Stimulated activated naive CD4-positive, alpha-beta T cell treated with Interleukin-2 at 50 U/mL for 16 hours (primary cell): Measurements from ENCODE around the gene CHPF.

Experiments used
- DNase-seq: peaks from one replicate; lab custom pipeline; 2025; lab: John Stamatoyannopoulos, UW

Gene CHPF

GRCh38 chr2:219543596-219544358, at the start of gene CHPF, which contains the start of gene TMEM198:
Gene CHPF, minus strand, starts transcription at chr2:219543809. Its CDS starts 271 bp downstream, at chr2:219543538.
Gene TMEM198, plus strand, starts transcription at chr2:219544028. Its CDS starts 700 bp downstream, at chr2:219544728.
- peak; percentile 94 for DNase-seq

- no peak for DNase-seq
Observed at GRCh38 chr2:219593154-219593553, 49.5 kb upstream of the CHPF start.

DNA sequence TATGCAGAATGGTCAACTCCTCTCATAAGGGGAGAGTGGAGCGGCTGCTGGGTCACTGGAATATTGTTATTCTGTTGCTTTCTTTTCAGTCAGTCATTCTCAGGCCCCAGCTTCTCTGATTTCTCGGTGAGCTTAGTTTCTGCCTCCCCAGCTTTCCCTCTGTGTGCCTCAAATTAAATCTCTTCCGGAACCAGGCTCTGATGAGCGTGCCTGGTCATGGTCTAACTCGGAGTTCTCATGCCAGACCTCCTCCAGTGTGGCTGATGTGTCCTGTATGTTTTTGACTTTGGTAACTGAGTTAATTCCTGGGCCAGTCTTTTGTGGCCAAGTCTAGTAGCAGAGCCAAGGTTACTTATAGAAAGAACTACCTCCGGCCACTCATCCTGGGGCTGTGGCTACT, 49.1 kb upstream of the CHPF start:
- no peak for DNase-seq

DNA sequence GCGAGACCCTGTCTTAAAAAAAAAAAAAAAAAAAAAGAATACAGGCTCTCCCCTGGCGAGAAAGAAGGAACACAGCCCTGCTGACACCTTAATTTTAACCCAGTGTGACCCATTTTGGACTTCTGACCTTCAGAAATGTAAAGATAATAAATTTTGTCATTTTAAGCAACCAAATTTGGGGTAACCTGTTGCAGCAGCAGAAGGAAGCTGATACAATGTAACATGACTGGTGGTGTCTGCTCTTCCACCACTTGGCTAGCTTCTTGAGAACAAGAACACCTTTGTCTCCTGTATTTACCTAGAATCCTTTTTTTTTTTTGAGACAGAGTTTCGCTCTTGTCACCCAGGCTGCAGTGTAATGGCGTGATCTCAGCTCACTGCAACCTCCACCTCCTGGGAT, 47.5 kb upstream of the CHPF start:
- DNase-seq: no peak

- DNase-seq: no peak
Observed at GRCh38 chr2:219581346-219581745, 37.7 kb upstream of the CHPF start.

DNA sequence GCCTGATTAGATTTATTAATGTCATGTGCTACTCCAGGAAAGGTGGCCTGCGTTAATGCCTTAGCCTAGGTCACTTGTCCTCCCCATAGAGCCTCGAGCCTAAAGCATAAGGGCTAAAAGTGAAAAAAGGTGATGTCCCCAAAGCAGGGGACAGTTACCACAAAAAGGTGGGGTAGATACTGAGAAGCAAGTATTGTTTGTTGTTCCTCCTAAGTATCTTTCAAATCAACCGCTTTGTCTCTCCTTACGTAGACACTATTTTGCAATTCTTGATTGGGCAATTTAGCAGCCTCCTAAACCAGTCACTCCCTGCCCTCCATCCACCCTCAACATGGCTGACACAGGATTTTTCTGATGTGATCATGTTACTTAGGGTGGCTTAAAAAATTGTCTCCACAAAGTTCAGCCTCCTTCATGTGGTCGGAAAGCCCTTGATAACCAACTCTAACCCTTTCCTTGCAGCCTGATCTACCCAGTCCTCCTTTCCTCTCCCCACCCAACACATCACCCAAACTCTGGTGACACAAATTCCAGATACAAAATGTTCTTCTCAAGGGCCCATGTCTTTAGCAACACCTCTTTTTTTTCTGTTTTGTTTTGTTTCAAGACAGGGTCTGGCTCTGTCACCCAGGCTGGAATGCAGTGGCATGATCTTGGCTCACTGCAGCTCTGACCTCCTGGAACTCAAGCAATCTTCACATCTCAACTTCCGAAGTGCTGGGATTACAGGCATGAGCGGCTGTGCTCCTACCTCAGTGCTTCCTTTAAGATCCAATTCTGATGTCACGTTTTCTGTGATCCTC, 35.4 kb upstream of the CHPF start:
- DNase-seq: no peak

GRCh38 chr2:219576505-219577388, 33.1 kb upstream of the CHPF start:
- DNase-seq: no peak

DNA sequence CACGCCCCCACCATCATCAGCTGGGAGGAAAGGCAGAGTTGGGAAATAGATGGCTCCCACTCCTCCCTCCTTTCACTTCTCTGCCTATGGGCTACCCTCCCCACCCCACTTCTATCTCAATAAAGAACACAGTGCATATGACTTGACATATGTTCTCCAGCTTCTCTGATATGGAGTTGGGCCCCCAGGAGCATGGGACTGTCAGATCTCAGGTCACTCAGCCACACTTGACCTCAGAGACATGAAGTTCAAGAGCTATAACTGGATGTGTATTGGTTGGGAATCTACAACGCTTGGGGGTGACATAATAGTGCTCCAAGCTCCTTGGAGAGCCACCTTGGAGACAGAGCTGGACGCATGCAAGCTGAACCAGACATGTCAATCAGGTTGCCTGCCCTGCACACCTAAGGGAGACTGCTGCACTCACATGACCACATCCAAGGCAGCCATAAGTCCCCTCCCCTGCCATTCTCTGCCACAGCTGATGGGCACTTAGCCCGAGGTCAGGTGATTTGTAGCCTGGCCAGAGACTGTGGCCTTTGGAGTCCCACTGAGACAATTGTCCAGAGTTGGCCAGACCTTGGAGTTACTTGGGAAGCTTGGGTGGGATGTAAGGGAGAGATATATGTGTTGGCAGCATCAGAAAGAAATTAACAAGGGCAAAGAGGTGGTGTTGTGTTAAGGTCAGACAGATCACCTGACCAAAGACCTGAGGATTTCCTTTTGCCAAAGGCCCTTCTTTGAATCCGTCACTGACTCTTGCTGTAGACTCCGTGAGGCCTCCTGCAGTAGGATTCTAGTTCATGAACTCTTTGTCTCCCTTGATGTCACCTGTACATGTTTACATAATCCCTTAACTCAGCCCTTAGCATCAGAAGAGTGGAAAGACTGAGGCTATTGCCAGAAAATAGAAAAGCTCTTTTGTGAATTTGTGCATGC, 32.2 kb upstream of the CHPF start:
- no peak for DNase-seq

DNA sequence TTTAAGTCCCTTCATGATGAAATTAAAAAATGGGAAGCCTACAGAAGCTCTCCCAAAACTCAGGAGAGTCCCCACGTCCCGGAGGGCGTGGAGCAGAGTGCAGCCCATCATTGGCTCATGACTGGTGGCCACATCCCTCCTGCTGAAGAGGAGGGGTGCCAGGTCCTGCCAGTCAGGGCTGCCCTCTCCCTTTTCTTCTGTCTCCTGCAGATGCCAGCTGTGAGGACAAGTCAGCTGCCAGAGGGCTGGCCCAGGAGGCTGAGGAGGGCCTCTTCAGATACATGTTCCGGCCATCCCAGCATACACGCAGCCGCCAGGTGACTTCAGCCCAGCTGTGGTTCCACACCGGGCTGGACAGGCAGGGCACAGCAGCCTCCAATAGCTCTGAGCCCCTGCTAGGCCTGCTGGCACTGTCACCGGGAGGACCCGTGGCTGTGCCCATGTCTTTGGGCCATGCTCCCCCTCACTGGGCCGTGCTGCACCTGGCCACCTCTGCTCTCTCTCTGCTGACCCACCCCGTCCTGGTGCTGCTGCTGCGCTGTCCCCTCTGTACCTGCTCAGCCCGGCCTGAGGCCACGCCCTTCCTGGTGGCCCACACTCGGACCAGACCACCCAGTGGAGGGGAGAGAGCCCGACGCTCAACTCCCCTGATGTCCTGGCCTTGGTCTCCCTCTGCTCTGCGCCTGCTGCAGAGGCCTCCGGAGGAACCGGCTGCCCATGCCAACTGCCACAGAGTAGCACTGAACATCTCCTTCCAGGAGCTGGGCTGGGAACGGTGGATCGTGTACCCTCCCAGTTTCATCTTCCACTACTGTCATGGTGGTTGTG, 31.1 kb upstream of the CHPF start:
- DNase-seq: no peak

DNA sequence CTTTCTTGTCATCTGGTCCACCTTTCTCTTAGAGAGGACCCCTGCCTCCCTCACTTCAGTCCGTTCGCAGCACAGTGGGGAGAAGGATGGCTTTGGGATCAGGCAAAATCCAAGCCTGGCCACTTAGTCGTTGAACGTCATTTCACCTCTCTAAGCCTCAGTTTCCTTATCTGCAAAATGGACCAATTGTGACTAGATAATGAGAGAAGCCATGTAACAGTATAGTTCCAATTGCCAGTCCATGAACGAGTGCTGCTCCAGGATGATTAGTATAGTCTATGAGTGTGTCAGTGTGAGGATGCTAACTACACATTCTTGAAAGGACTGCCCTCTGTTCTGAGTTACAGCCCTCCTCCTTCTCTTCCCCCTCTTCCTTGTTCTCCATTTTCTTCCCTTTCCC, 29.6 kb upstream of the CHPF start:
- no peak for DNase-seq

DNA sequence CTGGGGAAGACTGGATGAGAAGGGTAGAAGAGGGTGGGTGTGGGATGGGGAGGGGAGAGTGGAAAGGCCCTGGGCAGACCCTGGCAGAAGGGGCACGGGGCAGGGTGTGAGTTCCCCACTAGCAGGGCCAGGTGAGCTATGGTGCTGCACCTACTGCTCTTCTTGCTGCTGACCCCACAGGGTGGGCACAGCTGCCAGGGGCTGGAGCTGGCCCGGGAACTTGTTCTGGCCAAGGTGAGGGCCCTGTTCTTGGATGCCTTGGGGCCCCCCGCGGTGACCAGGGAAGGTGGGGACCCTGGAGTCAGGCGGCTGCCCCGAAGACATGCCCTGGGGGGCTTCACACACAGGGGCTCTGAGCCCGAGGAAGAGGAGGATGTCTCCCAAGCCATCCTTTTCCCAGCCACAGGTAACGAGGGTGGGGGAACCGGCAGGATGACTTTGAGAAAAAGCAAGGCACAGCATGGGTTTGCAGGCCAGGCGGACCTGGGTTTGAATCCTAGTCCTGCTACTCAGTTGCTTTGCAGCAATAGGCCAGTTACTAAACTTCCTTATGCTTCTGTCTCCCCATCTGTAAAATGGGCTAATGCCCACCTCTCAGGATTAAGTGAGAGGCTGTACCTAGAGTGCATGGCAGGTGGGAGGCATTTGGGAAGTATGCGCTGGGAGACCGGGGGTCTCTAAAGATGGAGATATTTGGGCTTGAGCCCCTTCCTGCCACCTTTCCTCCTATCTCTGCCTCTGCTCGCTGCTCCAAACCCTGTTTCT, 28.8 kb upstream of the CHPF start, which contains the start of gene INHA:
Gene INHA (plus strand): TSS at position 74 of the 765 bp plus-strand sequence. CDS start 65 bp downstream, at position 139.
- no peak for DNase-seq

DNA sequence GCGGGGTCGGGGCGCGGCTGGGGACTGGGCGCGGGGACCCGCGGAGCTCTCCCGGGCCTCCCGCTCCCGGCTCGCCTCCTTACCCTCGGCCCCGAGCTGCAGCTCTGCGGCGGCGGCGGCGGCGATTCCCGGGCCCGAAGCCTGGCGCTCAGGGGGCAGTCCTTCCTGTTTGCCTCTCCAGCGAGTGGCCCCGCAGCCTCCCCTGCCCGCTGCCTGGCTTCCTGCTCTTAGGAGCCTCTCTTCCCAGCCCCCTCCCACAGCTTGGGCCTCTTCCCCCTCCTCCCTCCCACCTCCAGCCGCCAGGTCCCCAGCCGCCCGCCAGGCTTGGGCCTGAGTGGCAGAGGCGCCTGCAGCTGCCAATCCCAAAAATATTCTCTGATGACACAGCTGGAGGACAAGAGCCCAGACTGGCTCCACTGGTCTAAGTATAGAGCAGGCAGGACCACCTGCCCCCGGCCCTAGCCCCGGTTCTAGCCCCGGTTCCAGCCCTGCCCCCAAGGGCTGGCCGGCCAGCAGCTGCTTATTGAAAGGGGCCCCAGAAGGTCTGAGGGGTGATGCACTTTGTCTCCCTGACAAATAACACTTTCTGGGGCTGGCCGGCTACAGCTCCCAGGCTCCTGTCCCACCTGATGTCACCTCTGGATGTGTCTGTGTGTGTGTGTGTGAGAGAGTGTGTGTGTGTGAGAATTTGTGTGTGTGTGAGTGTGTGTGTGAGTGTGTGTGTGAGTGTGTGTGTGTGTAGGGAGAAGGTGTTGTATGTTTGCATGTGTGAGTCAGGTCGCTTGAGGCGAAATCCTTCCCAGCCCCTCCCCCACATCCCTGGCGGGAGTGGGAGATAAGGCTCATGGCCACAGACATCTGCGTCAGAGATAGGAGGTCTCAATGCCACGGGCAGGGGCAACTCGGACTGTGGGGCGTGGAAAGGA, 28.0 kb upstream of the CHPF start, which contains the start of gene OBSL1:
Gene OBSL1 (minus strand): TSS at position 229 of the 926 bp plus-strand sequence. CDS start 307 bp downstream, outside the sequence.
- no peak for DNase-seq

DNA sequence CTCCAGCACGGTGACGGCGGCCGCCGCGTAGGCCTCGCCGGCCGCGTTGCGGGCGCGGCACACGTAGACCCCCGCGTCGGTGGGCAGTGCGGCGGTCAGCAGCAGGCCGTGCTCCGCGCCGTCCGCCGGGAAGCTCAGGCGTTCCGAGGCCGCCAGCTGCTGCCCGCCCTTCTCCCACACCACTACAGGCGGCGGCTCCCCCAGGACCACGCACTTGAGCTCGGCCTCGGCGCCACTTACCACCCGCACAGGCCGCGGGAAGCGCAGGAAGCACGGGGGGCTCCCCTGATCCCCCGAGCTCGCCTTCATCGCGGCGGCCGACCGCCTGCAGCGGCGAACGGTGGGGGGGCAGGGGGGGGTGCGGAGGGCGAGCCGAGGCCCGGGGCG, 27.3 kb upstream of the CHPF start:
- no peak for DNase-seq

- DNase-seq: no peak
Observed at GRCh38 chr2:219570194-219570923, 26.8 kb upstream of the CHPF start.

DNA sequence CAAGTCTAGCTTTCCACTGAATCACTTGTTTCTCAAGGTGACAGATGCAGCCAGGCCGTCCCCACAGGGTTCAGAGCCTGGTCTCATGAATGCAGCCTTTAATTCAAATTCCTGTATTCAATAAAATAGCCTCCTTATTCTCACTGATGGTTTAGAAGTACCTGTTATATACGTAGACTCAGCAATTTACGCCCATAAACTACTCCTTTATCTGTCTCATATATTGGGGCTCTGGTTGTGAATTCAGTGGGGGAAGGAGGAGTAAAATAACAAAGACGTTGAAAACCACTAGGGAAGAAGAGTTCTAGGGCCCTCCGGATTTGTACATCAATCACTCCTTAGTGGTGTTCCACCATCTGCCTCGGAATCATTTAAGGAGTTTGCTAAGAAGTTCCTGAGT, 26.0 kb upstream of the CHPF start:
- no peak for DNase-seq

DNA sequence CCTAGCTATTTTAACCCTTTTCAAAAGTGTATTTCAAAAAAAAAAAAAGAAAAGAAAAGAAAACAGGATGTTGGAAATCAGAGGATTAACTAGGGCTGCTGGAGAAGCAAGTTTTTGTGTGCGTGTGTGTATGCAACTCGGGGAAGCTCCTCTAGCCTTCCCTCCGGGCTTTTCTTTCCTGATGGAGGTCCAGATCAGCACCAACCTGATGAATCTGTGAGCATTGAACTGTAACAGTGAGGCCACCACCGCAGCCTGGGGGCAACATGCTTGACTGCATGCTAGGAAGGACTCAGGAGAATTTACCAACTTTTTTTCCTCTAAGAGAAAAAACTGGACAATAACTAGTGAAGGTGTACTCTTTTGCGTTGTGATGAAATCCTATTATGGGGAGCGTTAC, 25.4 kb upstream of the CHPF start:
- no peak for DNase-seq

DNA sequence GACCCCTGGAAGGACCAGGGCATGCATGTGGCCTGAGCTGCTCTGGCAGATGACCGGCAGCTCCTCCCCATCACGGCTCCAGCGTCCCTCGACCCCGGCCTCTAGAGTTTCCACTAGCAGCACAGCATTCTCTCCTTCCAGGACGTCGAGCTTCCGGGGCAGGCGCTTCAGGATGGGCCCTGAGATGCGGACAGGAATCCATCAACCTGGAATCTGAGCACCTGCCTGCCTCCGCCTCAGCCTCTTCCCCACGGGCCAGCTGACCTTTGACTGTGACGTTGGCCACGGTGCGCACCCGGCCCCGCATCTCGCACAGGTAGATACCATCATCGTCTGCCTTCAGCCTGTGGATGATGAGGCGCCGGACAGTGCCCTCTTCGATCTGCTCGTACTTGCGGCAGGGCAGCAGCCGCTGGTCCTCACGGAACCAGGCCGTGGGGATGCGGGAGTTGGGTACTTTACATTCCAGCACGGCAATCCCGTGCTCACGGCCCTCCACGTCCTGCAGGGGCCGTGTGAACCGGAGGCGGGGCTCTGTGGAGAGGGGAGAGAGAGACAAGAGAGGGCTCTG, 24.3 kb upstream of the CHPF start:
- DNase-seq: no peak
